Measurements from ENCODE around the gene ANKRD44. TPM values are rescaled to one million over a fixed set of nuclear protein-coding genes. Genes with fewer than 3 reads are reported as not detected.

Gene ANKRD44
- total RNA-seq, 4 donors from 2014 or later = 11.0 to 25.8 (median 23.9) TPM

DNA sequence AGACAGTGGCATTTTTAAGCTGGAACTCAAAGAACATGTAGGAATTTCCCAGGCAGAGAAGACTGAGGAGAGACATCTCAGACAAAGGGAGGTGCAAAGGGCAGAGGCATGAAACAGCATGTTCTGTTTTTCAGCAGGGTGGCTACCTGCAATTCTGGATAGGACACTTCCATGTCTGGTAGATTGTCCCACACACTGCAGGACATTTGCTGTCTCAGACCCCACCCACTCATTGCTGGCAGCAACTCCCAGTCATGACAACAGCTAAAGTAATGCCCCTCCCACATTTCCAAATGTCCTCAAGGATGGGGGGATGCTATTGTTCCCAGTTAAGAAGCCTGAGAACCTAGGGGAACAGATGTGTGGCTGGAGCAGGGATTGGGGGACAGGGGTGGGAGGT, 40.8 kb downstream of the ANKRD44 start:
- Histone ChIP-seq H3K4me3 (replicated peaks in 1 of 3) (no peak overlapping the region), H3K9me3 (no peaks in the 10 kb centered on the region), H3K4me1 (no peaks in the 10 kb centered on the region), H3K27ac (no peak overlapping the region), H3K36me3 (no peaks in the 10 kb centered on the region), H3K27me3 (no peaks in the 10 kb centered on the region)
- TF ChIP-seq, protein P1, sequence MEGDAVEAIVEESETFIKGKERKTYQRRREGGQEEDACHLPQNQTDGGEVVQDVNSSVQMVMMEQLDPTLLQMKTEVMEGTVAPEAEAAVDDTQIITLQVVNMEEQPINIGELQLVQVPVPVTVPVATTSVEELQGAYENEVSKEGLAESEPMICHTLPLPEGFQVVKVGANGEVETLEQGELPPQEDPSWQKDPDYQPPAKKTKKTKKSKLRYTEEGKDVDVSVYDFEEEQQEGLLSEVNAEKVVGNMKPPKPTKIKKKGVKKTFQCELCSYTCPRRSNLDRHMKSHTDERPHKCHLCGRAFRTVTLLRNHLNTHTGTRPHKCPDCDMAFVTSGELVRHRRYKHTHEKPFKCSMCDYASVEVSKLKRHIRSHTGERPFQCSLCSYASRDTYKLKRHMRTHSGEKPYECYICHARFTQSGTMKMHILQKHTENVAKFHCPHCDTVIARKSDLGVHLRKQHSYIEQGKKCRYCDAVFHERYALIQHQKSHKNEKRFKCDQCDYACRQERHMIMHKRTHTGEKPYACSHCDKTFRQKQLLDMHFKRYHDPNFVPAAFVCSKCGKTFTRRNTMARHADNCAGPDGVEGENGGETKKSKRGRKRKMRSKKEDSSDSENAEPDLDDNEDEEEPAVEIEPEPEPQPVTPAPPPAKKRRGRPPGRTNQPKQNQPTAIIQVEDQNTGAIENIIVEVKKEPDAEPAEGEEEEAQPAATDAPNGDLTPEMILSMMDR (IDR thresholded peaks at IDR 0.05) = no peak
- no peak for TF ChIP-seq POLR2A (IDR thresholded peaks at IDR 0.05)
- intact Hi-C loops (cut with DNase I) = no loop called here
- no peak for DNase-seq

DNA sequence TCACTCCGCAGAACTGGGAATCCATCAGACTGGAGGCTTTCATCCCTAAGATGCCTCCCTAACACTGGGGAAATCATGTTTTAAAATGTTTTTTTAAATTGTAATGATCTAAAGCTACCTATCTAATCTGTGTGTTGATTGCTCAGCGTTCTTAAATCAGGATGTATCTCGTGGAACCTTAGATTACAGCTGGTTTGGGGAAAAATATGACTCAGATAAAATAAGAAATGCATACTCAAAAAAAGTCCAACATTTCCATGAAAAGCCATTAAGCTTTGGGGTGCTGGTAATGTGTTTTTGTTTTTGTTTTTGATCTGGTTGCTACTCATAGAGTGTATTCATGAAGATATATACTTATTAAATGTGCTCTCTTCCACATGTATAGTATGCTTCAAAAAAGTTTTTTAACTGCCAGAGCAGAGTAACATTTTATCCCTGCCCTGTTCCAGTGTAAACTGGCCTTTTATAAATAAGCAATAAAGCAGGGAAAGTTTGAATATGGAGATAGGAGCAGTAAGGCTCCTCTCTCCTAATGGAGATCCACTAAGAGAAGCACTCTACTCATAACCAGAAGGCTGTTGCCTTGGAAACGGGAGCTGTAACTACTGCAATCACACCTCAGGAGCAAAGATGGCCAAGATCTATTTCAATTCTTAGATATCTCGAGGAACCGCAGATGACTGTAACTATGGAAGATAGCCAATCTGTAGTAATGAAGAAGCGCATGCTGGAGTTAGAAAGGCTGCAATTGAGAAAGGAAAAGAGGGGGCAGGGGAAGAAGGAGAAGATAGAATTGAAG, 41.6 kb downstream of the ANKRD44 start:
- H3K36me3 ChIP-seq = no peaks in the 10 kb centered on the region
- DNase-seq = no peak
- TF ChIP-seq, protein P1 (IDR thresholded peaks at IDR 0.05) = no peak
- no peak for TF ChIP-seq POLR2A (IDR thresholded peaks at IDR 0.05)
- no peaks in the 10 kb centered on the region for H3K9me3 ChIP-seq
- intact Hi-C loops (cut with DNase I) = no loop called here
- no peak overlapping the region for H3K4me3 ChIP-seq (replicated peaks in 1 of 3)
- H3K27ac ChIP-seq = no peak overlapping the region
- WGBS, 2 donors = 83 to 86% methylated on average over 7 of the region's 7 CpGs
- H3K4me1 ChIP-seq = no peaks in the 10 kb centered on the region
- no peaks in the 10 kb centered on the region for H3K27me3 ChIP-seq

DNA sequence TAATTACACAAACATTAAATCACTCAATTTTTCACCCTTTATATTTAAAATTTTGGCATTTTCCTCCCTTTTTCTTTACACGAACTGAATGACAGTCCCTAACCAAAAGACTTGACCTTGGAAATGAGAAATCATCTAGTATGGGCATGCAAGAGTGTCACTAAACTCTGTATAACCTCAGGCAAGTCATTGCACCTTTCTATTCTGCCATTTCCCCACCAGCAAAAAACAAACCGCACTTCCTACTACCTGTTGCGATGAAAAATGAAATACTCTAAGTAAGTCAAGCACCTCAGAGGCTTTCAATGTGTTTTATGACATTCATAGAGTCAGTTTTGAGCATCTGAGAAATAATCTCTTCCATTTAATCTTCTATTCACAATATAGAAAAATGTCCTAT, 44.1 kb downstream of the ANKRD44 start:
- Histone ChIP-seq H3K27ac (no peak overlapping the region), H3K4me3 (replicated peaks in 1 of 3) (no peak overlapping the region), H3K4me1 (no peaks in the 10 kb centered on the region), H3K9me3 (no peaks in the 10 kb centered on the region), H3K36me3 (no peaks in the 10 kb centered on the region), H3K27me3 (no peaks in the 10 kb centered on the region)
- WGBS, 2 donors = 82 to 87% methylated on average over 3 of the region's 3 CpGs
- TF ChIP-seq, protein P1 (IDR thresholded peaks at IDR 0.05) = no peak
- no peak for TF ChIP-seq POLR2A (IDR thresholded peaks at IDR 0.05)
- intact Hi-C loops (cut with DNase I) = no loop called here
- DNase-seq = no peak

DNA sequence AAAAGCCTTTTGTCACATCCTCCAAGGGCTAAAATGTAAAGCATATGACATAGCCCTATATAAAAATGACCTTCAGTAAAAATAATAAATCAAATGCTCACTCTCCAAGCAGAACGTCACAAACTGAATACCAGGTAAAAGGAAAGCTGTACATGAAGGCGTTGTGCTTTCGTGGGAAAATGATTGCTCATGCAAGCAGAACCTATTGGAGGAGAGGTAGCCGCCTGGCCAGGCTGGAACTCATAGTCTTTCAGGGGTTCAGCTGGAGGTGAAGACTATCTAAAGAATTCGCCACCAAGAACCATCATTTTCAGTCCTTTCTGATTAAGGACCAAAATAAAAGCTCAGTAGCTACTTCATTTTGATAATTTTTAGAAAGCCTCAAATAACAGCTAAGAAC, 44.7 kb downstream of the ANKRD44 start:
- Histone ChIP-seq H3K27me3 (no peaks in the 10 kb centered on the region), H3K4me1 (no peaks in the 10 kb centered on the region), H3K36me3 (no peaks in the 10 kb centered on the region), H3K4me3 (replicated peaks in 1 of 3) (no peak overlapping the region), H3K9me3 (no peaks in the 10 kb centered on the region), H3K27ac (no peak overlapping the region)
- DNase-seq = no peak
- WGBS, 2 donors = 72 to 78% methylated on average over 5 of the region's 5 CpGs
- TF ChIP-seq, protein P1 (IDR thresholded peaks at IDR 0.05) = no peak
- TF ChIP-seq POLR2A (IDR thresholded peaks at IDR 0.05) = no peak
- intact Hi-C loops (cut with DNase I) = no loop called here

DNA sequence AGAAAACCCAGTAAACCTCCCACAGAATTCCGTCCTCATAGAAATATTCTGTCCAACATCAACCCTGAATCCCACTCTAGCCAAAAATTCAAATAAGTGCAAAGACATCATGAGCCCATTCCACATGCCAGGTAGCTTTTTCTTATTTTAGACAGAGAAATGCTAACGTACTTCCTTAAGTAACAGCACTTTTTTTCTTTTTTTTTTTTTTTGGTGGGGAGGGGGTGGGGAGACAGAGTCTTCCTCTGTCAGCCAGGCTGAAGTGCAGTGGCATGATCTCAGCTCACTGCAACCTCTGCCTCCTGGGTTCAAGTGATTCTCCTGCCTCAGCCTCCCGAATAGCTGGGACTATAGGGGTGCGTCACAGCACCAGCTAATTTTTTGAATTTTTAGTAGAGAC, 45.5 kb downstream of the ANKRD44 start:
- Histone ChIP-seq H3K9me3 (no peaks in the 10 kb centered on the region), H3K27ac (no peak overlapping the region), H3K36me3 (no peaks in the 10 kb centered on the region), H3K27me3 (no peaks in the 10 kb centered on the region), H3K4me1 (no peaks in the 10 kb centered on the region), H3K4me3 (replicated peaks in 1 of 3) (no peak overlapping the region)
- intact Hi-C loops (cut with DNase I) = no loop called here
- TF ChIP-seq, protein P1 (IDR thresholded peaks at IDR 0.05) = no peak
- TF ChIP-seq POLR2A (IDR thresholded peaks at IDR 0.05) = no peak
- WGBS, 2 donors = 88 to 91% methylated on average over 4 of the region's 4 CpGs
- DNase-seq = no peak
